Ectodermal cell (in vitro differentiated cells): ENCODE measurements around the gene CARD11.

ENCODE experiments used
- H3K27ac ChIP-seq: 2 replicates; pipeline ENCODE4 v1.7.0; 2013; ENCODE audit warnings: mild to moderate bottlenecking, low read depth, low read length; ENCODE audit not compliant: insufficient read depth, poor library complexity, severe bottlenecking
- H3K27me3 ChIP-seq: 2 replicates; pipeline ENCODE4 v1.7.0; 2013; ENCODE audit warnings: mild to moderate bottlenecking, low read length; ENCODE audit not compliant: insufficient read depth, control insufficient read depth, poor library complexity, severe bottlenecking
- H3K36me3 ChIP-seq: one replicate; pipeline ENCODE4 v1.7.0; 2013; ENCODE audit warnings: low read length; ENCODE audit not compliant: control insufficient read depth, insufficient read depth
- H3K4me1 ChIP-seq: one replicate; pipeline ENCODE4 v1.7.0; 2013; ENCODE audit warnings: low read length; ENCODE audit not compliant: control insufficient read depth, insufficient read depth
- H3K4me3 ChIP-seq: 2 replicates; pipeline ENCODE4 v1.7.0; 2013; ENCODE audit warnings: low read depth, low read length, control low read depth; ENCODE audit not compliant: insufficient read depth
- H3K9me3 ChIP-seq: 2 replicates; pipeline ENCODE4 v1.7.0; 2013; ENCODE audit warnings: mild to moderate bottlenecking, low read length, moderate library complexity; ENCODE audit not compliant: control insufficient read depth
- WGBS, 2 experiments: methylation state at CpG; one replicate each; pipeline ENCODE4 v1.1.7; 2013; ENCODE audit warnings: missing lambda C conversion rate in 2 of 2; 5-methylcytosine and 5-hydroxymethylcytosine counted together

CARD11 gene

DNA sequence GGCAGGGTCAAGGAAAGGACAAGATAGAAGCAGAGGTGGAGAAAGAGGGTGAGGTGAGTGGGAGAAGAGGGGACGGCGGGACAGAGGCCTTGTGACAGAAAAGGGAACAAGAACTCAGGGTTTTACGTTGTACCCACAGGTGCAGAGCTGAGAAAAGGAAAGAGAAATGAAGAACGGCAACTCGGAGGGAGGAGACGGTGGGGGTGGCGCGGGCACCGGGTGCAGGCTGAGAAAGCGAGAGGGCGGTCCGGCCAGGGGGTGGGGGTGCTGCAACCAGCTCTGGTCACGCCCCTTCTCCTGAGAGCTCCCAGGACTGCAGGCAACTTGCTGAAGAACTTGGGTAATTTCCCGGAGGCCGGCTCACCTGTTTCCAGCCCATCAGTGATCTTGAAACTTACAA, 65.3 kb downstream of the CARD11 start:
- no peak overlapping the region for H3K4me3 ChIP-seq
- no peak overlapping the region for H3K27ac ChIP-seq
- H3K27me3 ChIP-seq, result no peaks in the 10 kb centered on the region
- H3K36me3 ChIP-seq, result no peaks in the 10 kb centered on the region
- no peaks in the 10 kb centered on the region for H3K9me3 ChIP-seq
- WGBS, 2 experiments, result 53 to 64% methylated on average over 15 of the region's 15 CpGs
- H3K4me1 ChIP-seq, result peaks cover 14% of the 10 kb centered on the region

DNA sequence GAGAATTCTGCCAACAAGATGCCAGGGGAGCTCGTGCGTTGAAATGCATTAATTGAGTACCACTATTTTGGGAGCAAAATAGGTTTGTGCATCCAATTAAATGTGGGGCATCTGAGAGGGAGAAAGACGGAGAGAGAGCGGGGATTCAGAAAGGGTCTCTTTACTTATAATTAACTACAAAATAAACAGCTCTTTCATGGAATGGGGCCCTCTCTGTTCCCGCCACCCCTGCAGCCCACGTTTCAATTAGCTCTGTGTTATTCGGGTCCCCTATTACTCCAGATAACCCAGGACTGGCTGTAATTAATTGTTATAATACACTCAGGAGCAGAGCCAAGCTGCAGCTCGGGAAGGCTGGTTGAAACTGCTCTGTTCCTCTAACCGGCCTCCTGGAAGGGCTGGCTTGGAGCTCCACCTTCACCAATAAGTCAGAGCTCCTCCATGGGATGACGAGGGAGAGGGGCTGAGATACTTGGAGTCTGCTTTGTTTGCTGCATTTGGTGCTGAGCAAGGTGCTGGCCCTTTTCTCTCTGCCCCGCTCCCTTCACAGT, 67.8 kb downstream of the CARD11 start:
- H3K27me3 ChIP-seq, result no peaks in the 10 kb centered on the region
- peaks cover 14% of the 10 kb centered on the region for H3K4me1 ChIP-seq
- H3K4me3 ChIP-seq, result no peak overlapping the region
- H3K9me3 ChIP-seq, result no peaks in the 10 kb centered on the region
- WGBS, 2 experiments, result 80 to 83% methylated on average over 10 to 11 of the region's 11 CpGs
- H3K36me3 ChIP-seq, result no peaks in the 10 kb centered on the region
- H3K27ac ChIP-seq, result no peak overlapping the region

DNA sequence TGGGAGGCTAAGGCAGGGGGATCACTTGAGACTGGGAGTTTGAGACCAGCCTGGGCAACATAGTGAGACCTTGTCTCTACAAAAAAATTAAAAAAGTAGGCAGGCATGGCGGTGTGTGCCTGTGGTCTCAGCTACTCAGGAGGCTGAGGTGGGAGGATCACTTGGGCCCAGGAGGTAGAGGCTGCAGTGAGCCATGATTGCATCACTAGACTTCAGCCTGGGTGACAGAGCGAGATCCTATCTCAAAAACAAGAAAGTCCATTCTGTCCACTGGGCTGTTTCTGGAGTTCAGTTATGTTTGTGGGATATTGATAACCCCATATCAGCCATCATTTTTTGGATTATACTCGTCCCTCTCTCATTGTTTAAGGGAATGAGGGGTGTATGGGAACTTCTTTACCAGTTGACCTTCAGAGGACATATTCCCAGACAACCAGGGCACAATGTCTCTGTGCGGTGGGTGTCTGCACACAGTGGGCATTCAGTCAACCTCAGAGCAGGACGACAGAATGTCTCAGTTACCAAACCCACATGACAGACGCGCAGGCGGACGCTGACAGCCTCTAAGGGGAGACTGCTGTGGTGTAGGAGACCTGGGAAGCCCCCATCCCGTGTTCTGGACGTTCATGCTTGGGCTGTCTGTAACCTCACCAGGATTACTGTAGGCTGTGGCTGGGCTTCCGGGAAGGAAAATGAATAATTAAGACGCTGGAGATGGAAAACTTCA, 69.4 kb downstream of the CARD11 start:
- H3K9me3 ChIP-seq, result no peaks in the 10 kb centered on the region
- peaks cover 7% of the 10 kb centered on the region for H3K4me1 ChIP-seq
- H3K4me3 ChIP-seq, result no peak overlapping the region
- WGBS, 2 experiments, result 94 to 96% methylated on average over 12 to 13 of the region's 13 CpGs
- no peak overlapping the region for H3K27ac ChIP-seq
- H3K27me3 ChIP-seq, result no peaks in the 10 kb centered on the region
- H3K36me3 ChIP-seq, result no peaks in the 10 kb centered on the region

DNA sequence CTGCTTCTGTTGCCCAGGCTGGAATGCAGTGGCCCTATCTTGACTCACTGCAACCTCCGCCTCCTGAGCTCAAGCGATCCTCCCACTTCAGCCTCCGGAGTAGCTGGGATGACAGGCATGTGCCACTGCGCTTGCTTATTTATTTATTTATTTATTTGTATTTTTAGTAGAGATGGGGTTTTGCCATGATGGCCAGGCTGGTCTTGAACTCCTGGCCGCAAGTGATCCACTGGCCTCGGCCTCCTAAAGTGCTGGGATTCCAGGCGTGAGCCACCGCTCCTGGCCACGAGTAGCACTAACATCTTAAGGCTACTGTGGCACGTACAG, 70.9 kb downstream of the CARD11 start:
- Histone ChIP-seq H3K36me3 (no peaks in the 10 kb centered on the region), H3K27ac (no peak overlapping the region), H3K9me3 (no peaks in the 10 kb centered on the region), H3K27me3 (no peaks in the 10 kb centered on the region), H3K4me3 (no peak overlapping the region), H3K4me1 (no peaks in the 10 kb centered on the region)
- 93 to 96% methylated on average over 8 to 10 of the region's 10 CpGs for WGBS, 2 experiments

DNA sequence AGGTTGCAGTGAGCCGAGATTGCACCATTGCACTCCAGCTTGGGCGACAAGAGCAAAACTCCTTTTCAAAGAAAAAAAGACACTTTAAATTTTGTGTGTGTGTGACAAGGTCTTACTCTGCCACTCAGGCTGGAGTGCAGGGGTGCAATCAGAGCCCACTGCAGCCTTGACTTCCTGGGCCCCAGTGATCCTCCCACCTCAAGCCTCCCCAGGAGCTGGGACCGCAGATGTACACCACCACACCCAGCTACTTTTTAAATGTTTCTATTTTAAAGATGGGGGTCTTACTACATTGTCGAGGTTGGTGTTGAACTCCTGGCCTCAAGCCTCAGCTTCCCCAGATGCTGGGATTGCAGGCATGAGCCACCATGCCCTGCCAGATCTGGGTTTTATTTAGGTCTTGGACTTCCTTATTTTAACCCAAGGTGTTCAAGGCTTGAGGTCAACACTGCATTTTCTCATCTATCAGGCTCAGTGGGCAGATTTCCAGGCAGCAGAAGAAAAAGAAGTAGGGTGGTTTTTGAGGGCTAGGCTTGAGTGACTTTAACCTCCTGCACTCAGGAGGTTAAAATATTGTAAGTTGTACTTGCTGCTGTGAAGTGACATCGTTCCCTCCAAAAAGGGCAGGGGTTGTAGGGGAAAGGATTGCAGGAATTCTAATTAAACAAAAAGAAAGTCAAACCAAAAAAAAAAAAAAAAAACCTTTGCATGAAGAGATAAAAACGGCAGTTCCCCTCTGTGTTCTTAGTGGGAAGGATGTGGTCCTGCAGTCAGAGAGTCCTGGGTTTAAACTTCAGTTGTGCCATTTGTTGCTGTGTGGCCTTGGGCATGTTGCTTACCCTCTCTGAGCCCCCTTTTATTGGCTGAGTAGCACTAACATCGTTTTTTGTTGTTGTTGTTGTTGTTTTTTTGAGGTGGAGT, 71.5 kb downstream of the CARD11 start:
- no peaks in the 10 kb centered on the region for H3K36me3 ChIP-seq
- H3K4me1 ChIP-seq, result no peaks in the 10 kb centered on the region
- no peak overlapping the region for H3K4me3 ChIP-seq
- WGBS, 2 experiments, result 86 to 92% methylated on average over 7 of the region's 7 CpGs
- no peaks in the 10 kb centered on the region for H3K9me3 ChIP-seq
- H3K27ac ChIP-seq, result no peak overlapping the region
- H3K27me3 ChIP-seq, result no peaks in the 10 kb centered on the region

DNA sequence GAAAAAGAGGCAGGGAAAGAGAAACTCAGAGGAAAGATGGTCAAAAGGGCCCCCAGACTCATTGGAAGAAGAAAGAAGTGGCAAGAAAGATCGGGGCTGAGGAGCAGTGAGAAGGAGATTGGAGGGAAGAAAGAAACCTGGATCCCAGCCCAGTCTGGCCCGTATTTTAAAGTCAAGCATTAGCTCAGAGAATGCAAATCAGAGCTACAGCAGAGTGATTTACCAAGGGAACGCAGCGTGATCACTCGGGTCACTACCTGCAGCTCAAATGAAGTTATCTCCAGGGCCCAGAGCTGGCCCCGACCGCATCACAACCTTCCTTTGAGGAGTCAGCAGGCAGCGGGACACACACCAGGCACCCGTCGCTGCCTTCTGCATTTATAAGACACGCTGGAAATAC, 72.8 kb downstream of the CARD11 start:
- H3K27ac ChIP-seq, result no peak overlapping the region
- no peaks in the 10 kb centered on the region for H3K27me3 ChIP-seq
- no peaks in the 10 kb centered on the region for H3K4me1 ChIP-seq
- 92% methylated on average over 11 of the region's 11 CpGs for WGBS, 2 experiments
- no peaks in the 10 kb centered on the region for H3K36me3 ChIP-seq
- no peak overlapping the region for H3K4me3 ChIP-seq
- H3K9me3 ChIP-seq, result no peaks in the 10 kb centered on the region

DNA sequence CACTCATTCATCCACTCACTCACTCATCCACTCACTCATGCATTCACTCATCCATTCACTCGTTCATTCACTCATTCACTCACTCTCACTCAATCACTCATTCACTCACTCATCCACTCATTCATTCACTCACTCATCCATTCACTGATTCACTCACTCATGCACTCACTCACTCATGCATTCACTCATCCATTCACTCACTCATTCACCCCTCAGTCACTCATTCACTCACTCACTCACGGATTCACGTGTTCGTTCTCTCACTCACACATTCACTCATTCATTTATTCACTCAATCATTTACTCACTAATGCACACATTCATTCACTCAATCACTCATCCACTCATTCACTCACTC, 73.4 kb downstream of the CARD11 start:
- WGBS, 2 experiments, result 92 to 94% methylated on average over 4 of the region's 4 CpGs
- no peaks in the 10 kb centered on the region for H3K4me1 ChIP-seq

DNA sequence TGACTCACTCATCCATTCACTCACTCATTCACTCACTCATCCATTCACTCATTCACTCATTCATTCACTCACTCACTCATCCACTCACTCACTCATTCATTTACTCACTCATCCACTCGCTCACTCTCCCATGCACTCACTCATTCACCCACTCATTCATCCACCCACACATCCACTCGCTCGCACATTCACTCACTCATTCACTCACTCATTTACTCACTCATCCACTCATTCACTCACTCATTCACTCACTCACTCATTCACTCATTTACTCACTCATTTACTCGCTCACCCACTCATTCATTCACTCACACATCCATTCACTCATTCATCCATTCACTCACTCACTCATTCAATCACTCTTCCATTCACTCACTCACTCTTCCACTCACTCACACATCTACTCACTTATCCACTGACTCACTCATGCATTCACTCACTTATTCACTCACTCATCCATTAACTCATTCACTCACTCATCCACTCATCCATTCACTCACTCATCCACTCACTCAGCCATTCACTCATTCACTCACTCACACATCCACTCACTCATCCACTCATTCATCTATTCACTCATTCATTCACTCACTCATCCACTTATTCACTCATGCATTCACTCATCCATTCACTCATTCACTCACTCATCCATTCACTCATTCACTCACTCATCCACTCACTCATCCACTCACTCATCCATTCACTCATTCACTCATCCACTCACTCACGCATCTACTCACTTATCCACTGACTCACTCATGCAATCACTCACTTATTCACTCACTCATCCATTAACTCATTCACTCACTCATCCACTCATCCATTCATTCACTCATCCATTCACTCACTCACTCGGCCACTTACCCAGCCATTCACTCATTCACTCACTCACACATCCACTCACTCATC, 74.0 kb downstream of the CARD11 start:
- WGBS, 2 experiments, result 92 to 93% methylated on average over 6 of the region's 6 CpGs
- no peak overlapping the region for H3K4me3 ChIP-seq
- H3K27me3 ChIP-seq, result no peaks in the 10 kb centered on the region
- H3K4me1 ChIP-seq, result no peaks in the 10 kb centered on the region
- H3K36me3 ChIP-seq, result no peaks in the 10 kb centered on the region
- no peak overlapping the region for H3K27ac ChIP-seq
- H3K9me3 ChIP-seq, result no peaks in the 10 kb centered on the region

More for the DNA sequence above, 73.4 kb downstream of the CARD11 start:
- no peaks in the 10 kb centered on the region for H3K36me3 ChIP-seq
- no peaks in the 10 kb centered on the region for H3K9me3 ChIP-seq
- H3K27ac ChIP-seq, result no peak overlapping the region
- H3K27me3 ChIP-seq, result no peaks in the 10 kb centered on the region
- H3K4me3 ChIP-seq, result no peak overlapping the region

DNA sequence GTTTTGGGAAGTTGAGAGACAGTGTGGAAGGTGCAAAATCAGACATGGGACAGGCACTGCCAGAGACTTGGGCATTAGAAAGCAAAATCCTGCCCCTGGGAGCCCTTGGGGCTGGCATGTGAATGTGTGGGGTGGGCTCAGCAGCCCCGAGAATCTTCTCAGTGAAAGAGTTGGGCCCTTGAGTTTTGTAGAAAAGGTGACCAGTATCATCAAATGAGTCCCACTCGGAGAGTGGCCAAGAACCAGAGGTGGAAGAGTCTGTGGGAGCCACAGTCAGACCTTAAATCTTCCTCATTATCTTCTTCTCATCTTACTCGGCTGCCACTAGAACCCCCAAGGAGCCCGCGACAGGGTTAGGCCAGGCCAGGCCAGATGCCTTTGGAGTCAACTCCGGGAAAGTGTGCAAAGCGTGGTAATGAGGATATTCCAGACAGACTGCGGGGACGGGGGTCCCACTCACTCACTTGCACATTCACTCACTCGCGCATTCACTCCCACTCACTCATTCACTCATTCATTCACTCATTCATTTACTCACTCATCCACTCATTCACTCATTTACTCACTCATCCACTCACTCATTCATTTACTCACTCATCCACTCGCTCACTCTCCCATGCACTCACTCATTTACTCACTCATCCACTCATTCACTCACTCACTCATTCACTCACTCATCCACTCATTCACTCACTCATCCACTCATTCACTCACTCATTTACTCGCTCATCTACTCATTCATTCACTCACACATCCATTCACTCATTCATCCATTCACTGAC, 74.9 kb downstream of the CARD11 start:
- no peak overlapping the region for H3K4me3 ChIP-seq
- 90 to 91% methylated on average over 13 of the region's 13 CpGs for WGBS, 2 experiments
- no peaks in the 10 kb centered on the region for H3K4me1 ChIP-seq
- no peaks in the 10 kb centered on the region for H3K36me3 ChIP-seq
- H3K27ac ChIP-seq, result no peak overlapping the region
- H3K27me3 ChIP-seq, result no peaks in the 10 kb centered on the region
- H3K9me3 ChIP-seq, result no peaks in the 10 kb centered on the region
